ENCODE data around the gene HOMEZ.
"Not testable (repeated sequence)": the region's sequence is repeated elsewhere in the genome, so short reads cannot be mapped to it uniquely, and the experiment has no call there.

Gene HOMEZ

GRCh38 chr14:23284654-23285529 is 1.0 kb downstream of the HOMEZ start:
- H3K9me3 Mint-ChIP-seq, result no peaks in the 10 kb centered on the region
- H3K4me1 Mint-ChIP-seq, result peaks cover 53% of the 10 kb centered on the region
- peak overlapping the region; percentile 97 for H3K4me3 Mint-ChIP-seq
- TF ChIP-seq CTCF (IDR thresholded peaks at IDR 0.05), result no peak
- DNase-seq, result no peak
- H3K27me3 Mint-ChIP-seq (ENCODE audit: low read depth, poor library complexity), result peaks cover 19% of the 10 kb centered on the region
- H3K27ac Mint-ChIP-seq, result peak overlapping the region; percentile 31
- H3K36me3 Mint-ChIP-seq (ENCODE audit: low read depth), result peaks cover 4% of the 10 kb centered on the region

GRCh38 chr14:23281247-23281646 is 4.7 kb downstream of the HOMEZ start:
- H3K9me3 Mint-ChIP-seq, result no peaks in the 10 kb centered on the region
- H3K36me3 Mint-ChIP-seq (ENCODE audit: low read depth), result peaks cover 35% of the 10 kb centered on the region
- H3K27ac Mint-ChIP-seq, result no peak overlapping the region
- H3K4me3 Mint-ChIP-seq, result no peak overlapping the region
- no peak for DNase-seq
- H3K4me1 Mint-ChIP-seq, result peaks cover 48% of the 10 kb centered on the region
- no peak for TF ChIP-seq CTCF (IDR thresholded peaks at IDR 0.05)
- H3K27me3 Mint-ChIP-seq (ENCODE audit: low read depth, poor library complexity), result no peaks in the 10 kb centered on the region

GRCh38 chr14:23277928-23278327 is 8.0 kb downstream of the HOMEZ start:
- H3K4me1 Mint-ChIP-seq, result peaks cover 24% of the 10 kb centered on the region
- DNase-seq; H3K4me3 Mint-ChIP-seq; H3K27ac Mint-ChIP-seq; H3K27me3 Mint-ChIP-seq (ENCODE audit: low read depth, poor library complexity); H3K9me3 Mint-ChIP-seq: not testable (repeated sequence)
- peaks cover 56% of the 10 kb centered on the region for H3K36me3 Mint-ChIP-seq (ENCODE audit: low read depth)

- no peak overlapping the region for H3K27ac Mint-ChIP-seq
These were observed 8.7 kb downstream of the HOMEZ start for GRCh38 chr14:23277189-23277588.

GRCh38 chr14:23275412-23275811 is 10.5 kb downstream of the HOMEZ start:
- Mint-ChIP-seq H3K4me3 (no peak overlapping the region), H3K9me3 (no peaks in the 10 kb centered on the region), H3K27ac (no peak overlapping the region), H3K36me3 (ENCODE audit: low read depth) (peaks cover 62% of the 10 kb centered on the region), H3K27me3 (ENCODE audit: low read depth, poor library complexity) (no peaks in the 10 kb centered on the region), H3K4me1 (peaks cover 13% of the 10 kb centered on the region)
- DNase-seq, result no peak
- TF ChIP-seq CTCF (IDR thresholded peaks at IDR 0.05), result no peak

More at GRCh38 chr14:23277189-23277588, 8.7 kb downstream of the HOMEZ start:
- no peak overlapping the region for H3K4me3 Mint-ChIP-seq
- DNase-seq, result no peak
- peaks cover 21% of the 10 kb centered on the region for H3K4me1 Mint-ChIP-seq
- H3K27me3 Mint-ChIP-seq (ENCODE audit: low read depth, poor library complexity), result no peaks in the 10 kb centered on the region
- H3K9me3 Mint-ChIP-seq, result no peaks in the 10 kb centered on the region
- no peak for TF ChIP-seq CTCF (IDR thresholded peaks at IDR 0.05)
- peaks cover 56% of the 10 kb centered on the region for H3K36me3 Mint-ChIP-seq (ENCODE audit: low read depth)

- no peak overlapping the region for H3K27ac Mint-ChIP-seq
- TF ChIP-seq CTCF (IDR thresholded peaks at IDR 0.05), result no peak
- H3K27me3 Mint-ChIP-seq (ENCODE audit: low read depth, poor library complexity), result peaks cover 16% of the 10 kb centered on the region
- no peaks in the 10 kb centered on the region for H3K4me1 Mint-ChIP-seq
- no peak for DNase-seq
- no peaks in the 10 kb centered on the region for H3K9me3 Mint-ChIP-seq
- no peak overlapping the region for H3K4me3 Mint-ChIP-seq
- H3K36me3 Mint-ChIP-seq (ENCODE audit: low read depth), result peaks cover 7% of the 10 kb centered on the region
These were observed 16.7 kb downstream of the HOMEZ start for GRCh38 chr14:23269193-23269592.

GRCh38 chr14:23260849-23261248 is 25.1 kb downstream of the HOMEZ start:
- H3K36me3 Mint-ChIP-seq (ENCODE audit: low read depth), result not testable (repeated sequence)

More at GRCh38 chr14:23260849-23261248, 25.1 kb downstream of the HOMEZ start:
- H3K27me3 Mint-ChIP-seq (ENCODE audit: low read depth, poor library complexity), result peaks cover 40% of the 10 kb centered on the region
- H3K9me3 Mint-ChIP-seq, H3K27ac Mint-ChIP-seq, DNase-seq, H3K4me3 Mint-ChIP-seq, H3K4me1 Mint-ChIP-seq: not testable (repeated sequence)
